Fibroblast of the aortic adventitia (primary cell): ENCODE measurements around the gene CCNY. TPM values are rescaled to one million over a fixed set of nuclear protein-coding genes. Genes with fewer than 3 reads are reported as not detected.

Source experiments
- DNase-seq: peaks from one replicate; pipeline ENCODE4 v3.0.0-alpha.2; 2010; ENCODE audit warnings: low read depth
- H3K4me3 ChIP-seq: 2 replicates; pipeline ENCODE4 v1.5.1; 2011; ENCODE audit warnings: low read depth, mild to moderate bottlenecking, control low read depth, low read length, moderate library complexity
- CTCF ChIP-seq: IDR thresholded peaks from 2 replicates; pipeline ENCODE4 v1.5.1; 2011; ENCODE audit warnings: mild to moderate bottlenecking, low read length, control low read depth, inconsistent platforms; ENCODE audit not compliant: insufficient read depth
- total RNA-seq: library from RNA; depleted of rRNA; stranded (reverse); fragments of >200 nt; gene quantifications from 2 replicates; pipeline ENCODE4 v1.2.3, GENCODE V29; 2012; ENCODE audit warnings: low replicate concordance

CCNY gene
- total RNA-seq, 1 donor = 55.4 TPM

GRCh38 chr10:35467186-35467585 lies 130.9 kb downstream of the CCNY start:
- DNase-seq = no peak
- no peak overlapping the region for H3K4me3 ChIP-seq
- no peak for TF ChIP-seq CTCF

DNA sequence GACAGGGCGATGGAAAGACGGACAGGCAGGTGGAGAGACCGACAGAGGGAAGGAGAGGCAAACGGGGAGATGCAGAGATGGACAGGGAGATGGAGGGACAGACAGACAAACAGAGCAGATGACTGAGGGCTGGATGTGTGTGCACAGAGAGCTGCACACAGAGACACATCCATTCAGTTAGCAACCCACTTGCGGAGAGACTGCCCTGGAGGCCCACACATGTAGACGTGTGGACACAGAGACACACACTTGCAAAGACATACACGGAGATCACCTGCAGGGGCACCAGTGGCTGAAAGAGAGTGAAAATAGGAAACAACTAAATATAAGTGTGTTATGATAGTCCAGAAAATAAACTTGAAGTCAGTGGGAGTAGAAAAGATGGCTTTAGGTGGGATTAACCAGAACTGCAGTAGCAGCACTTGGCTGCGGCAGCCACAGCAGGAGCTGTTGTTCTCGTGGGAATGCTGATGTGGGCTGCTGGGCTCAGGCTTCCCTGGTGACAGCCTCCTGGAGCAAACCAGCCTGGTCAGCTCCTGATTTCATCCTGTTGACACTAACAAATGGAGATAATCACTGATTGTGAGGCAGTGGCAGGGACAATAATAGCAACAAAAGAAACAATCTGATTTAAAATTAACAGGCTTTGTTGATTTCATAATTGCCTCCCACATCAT lies 134.1 kb downstream of the CCNY start:
- no peak for DNase-seq
- no peak for TF ChIP-seq CTCF
- H3K4me3 ChIP-seq = no peak overlapping the region

DNA sequence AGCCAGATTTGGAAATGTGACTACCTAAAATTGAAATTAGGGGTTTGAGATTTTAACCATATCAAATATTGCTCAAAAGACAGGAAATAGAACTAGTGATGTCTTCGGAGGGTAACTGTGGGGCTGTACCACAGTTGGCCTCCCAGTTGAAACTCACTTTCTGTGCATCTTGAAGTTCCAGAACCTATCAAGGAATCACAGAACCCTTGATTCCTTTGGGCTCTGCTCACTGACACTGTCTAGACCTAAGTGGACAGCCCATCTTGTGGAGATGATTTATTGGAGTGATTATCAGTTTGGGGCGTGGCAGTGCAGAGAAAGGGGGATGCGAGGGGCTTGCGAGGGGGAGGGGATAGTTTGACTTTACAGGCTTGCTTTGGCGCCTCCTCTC lies 134.6 kb downstream of the CCNY start:
- no peak overlapping the region for H3K4me3 ChIP-seq
- DNase-seq = no peak
- TF ChIP-seq CTCF = no peak

DNA sequence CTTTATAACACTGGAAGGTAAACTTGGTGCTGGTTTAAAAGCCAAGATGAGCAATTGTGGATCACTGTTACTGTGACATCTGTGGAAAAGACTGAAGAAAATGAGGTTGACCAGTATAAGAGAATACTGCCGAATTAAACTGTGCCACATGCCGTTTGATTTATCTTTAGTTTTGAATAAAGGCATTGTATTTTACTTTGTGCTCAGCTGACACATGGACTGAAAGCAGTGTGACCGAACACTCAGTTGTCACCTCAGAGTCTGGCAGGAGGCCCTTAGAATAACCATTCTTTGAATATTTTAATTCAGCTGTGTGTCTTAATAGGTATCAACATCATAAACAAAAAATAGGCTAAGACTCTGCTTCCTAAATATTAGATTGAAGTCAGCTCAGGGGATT lies 135.1 kb downstream of the CCNY start:
- no peak for TF ChIP-seq CTCF
- H3K4me3 ChIP-seq = no peak overlapping the region
- no peak for DNase-seq

- TF ChIP-seq CTCF = no peak
- no peak overlapping the region for H3K4me3 ChIP-seq
- no peak for DNase-seq
Measured at GRCh38 chr10:35480142-35480541, 143.8 kb downstream of the CCNY start.

DNA sequence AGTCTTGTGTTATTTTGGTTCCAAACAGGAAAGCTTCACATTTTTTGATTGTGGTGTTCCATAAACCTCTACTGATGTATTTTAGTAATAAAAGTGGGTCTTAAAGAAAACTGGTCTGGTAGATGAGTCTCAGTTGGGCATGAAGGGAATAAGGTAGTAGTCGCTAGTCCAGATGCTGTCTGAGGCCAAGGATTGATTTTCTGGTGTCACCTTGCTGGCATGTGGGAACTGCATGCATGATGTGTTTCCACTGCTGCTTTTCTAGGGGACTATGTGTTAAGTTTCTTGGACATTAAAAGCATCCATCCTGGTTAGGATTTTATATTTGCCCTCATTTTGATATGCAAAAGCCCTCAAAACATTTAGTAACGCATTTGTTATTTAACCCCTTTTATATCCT lies 145.1 kb downstream of the CCNY start:
- no peak for DNase-seq
- no peak for TF ChIP-seq CTCF
- H3K4me3 ChIP-seq = no peak overlapping the region
